MCF 10A (cell line): ENCODE results near the gene PHTF2. TPM values are rescaled to one million over a fixed set of nuclear protein-coding genes. Genes with fewer than 3 reads are reported as not detected.

ENCODE experiments used
- BruUV-seq: library from RNA; stranded (reverse); fragments of 400-500 nt; replicated peaks from 2 replicates; lab custom pipeline; 2021; lab: Mats Ljungman, UMichigan
- CTCF ChIA-PET: fragments of 300-600 bp; sonication (Branson Sonifier 250); formaldehyde crosslinking; extraction: SDS; loops from one replicate; lab custom pipeline; 2021; ENCODE audit warnings: antibody characterized with exemption, inconsistent platforms; lab: Yijun Ruan, JAX
- POLR2A ChIA-PET: fragments of 300-600, 350-650 bp; sonication (Branson Sonifier 250); formaldehyde crosslinking; extraction: SDS; loops from one replicate; lab custom pipeline; 2020; ENCODE audit warnings: antibody characterized with exemption, inconsistent platforms; lab: Yijun Ruan, JAX
- DNase-seq: peaks from one replicate; pipeline ENCODE4 v3.0.0-alpha.2; 2018; ENCODE audit not compliant: unreplicated experiment
- H3K27ac Mint-ChIP-seq: one replicate; pipeline ENCODE4 v1.8.0; 2022; ENCODE audit warnings: mild to moderate bottlenecking, low read depth, mixed read lengths; ENCODE audit not compliant: unreplicated experiment
- H3K27me3 Mint-ChIP-seq: one replicate; pipeline ENCODE4 v1.8.0; 2022; ENCODE audit warnings: mixed read lengths; ENCODE audit not compliant: insufficient read depth, unreplicated experiment
- H3K36me3 Mint-ChIP-seq: one replicate; pipeline ENCODE4 v1.8.0; 2022; ENCODE audit warnings: mild to moderate bottlenecking, moderate library complexity, mixed read lengths; ENCODE audit not compliant: insufficient read depth, unreplicated experiment
- H3K4me1 Mint-ChIP-seq: one replicate; pipeline ENCODE4 v1.8.0; 2022; ENCODE audit warnings: mixed read lengths; ENCODE audit not compliant: insufficient read depth, unreplicated experiment
- H3K4me3 Mint-ChIP-seq: one replicate; pipeline ENCODE4 v1.8.0; 2022; ENCODE audit warnings: mild to moderate bottlenecking, moderate library complexity, mixed read lengths; ENCODE audit not compliant: unreplicated experiment
- H3K9me3 Mint-ChIP-seq: one replicate; pipeline ENCODE4 v1.8.0; 2022; ENCODE audit warnings: mixed read lengths; ENCODE audit not compliant: unreplicated experiment
- CTCF ChIP-seq: fragments of 200-600 bp; IDR thresholded peaks from one replicate; pipeline ENCODE4 v1.8.0; 2022; ENCODE audit warnings: antibody characterized with exemption, mild to moderate bottlenecking; ENCODE audit not compliant: unreplicated experiment
- intact Hi-C: fragments of 100-400 bp; cut with micrococcal nuclease; formaldehyde crosslinking; loops from 2 replicates; pipeline ENCODE4 v1.14.1; 2022
- total RNA-seq: library from RNA; stranded (reverse); gene quantifications from 2 replicates; pipeline ENCODE4 v1.2.3, GENCODE V29; 2022

The PHTF2 gene
- total RNA-seq, 1 experiment from 2014 or later: 16.0 TPM

GRCh38 chr7:77771901-77772300 is 26.7 kb upstream of the PHTF2 start:
- TF ChIP-seq CTCF: no peak
- Mint-ChIP-seq H3K9me3 (peaks cover 10% of the 10 kb centered on the region), H3K27ac (no peak overlapping the region), H3K36me3 (peaks cover 41% of the 10 kb centered on the region), H3K27me3 (no peaks in the 10 kb centered on the region), H3K4me3 (no peak overlapping the region), H3K4me1 (no peaks in the 10 kb centered on the region)
- BruUV-seq: no TSS peak
- intact Hi-C loops: no loop called here
- POLR2A ChIA-PET: interaction anchor here (1.0 kb wide), 2 partner anchors 12 to 81 kb away, joined by 3 to 4 read pairs; no protein-coding TSS in a partner anchor
- DNase-seq: no peak
- CTCF ChIA-PET: interaction anchor here (1.3 to 2.6 kb wide), 2 partner anchors 12 to 120 kb away, joined by 5 to 10 read pairs; no protein-coding TSS in a partner anchor

- Mint-ChIP-seq H3K27ac (no peak overlapping the region), H3K9me3 (peaks cover 13% of the 10 kb centered on the region), H3K4me1 (no peaks in the 10 kb centered on the region), H3K4me3 (no peak overlapping the region), H3K27me3 (no peaks in the 10 kb centered on the region), H3K36me3 (peaks cover 35% of the 10 kb centered on the region)
- intact Hi-C loops: no loop called here
- no peak for TF ChIP-seq CTCF
- ChIA-PET POLR2A (interaction anchor here (0.8 to 1.7 kb wide), 2 partner anchors 10 to 20 kb away, joined by 3 to 4 read pairs; no protein-coding TSS in a partner anchor), CTCF (interaction anchor here (0.8 to 1.5 kb wide), 3 partner anchors 15 to 128 kb away, joined by 3 to 9 read pairs (median 4); no protein-coding TSS in a partner anchor)
- BruUV-seq: no TSS peak
- no peak for DNase-seq
These were observed 20.0 kb upstream of the PHTF2 start for GRCh38 chr7:77778535-77778934.

GRCh38 chr7:77782383-77782782 is 16.2 kb upstream of the PHTF2 start:
- DNase-seq: no peak
- BruUV-seq: no TSS peak
- CTCF ChIA-PET: interaction anchor here (1.0 to 1.5 kb wide), 2 partner anchors 16 to 131 kb away, joined by 3 to 4 read pairs; partner anchors contain the start of genes PHTF2 and TMEM60
- Mint-ChIP-seq H3K4me3 (no peak overlapping the region), H3K9me3 (no peaks in the 10 kb centered on the region), H3K27me3 (no peaks in the 10 kb centered on the region), H3K36me3 (peaks cover 24% of the 10 kb centered on the region), H3K4me1 (no peaks in the 10 kb centered on the region), H3K27ac (no peak overlapping the region)
- TF ChIP-seq CTCF: no peak
- POLR2A ChIA-PET: interaction anchor here (1.2 kb wide), 1 partner anchor 16 kb away, joined by 4 read pairs; the partner anchor contains the start of gene PHTF2
- intact Hi-C loops: no loop called here

GRCh38 chr7:77783111-77783510 is 15.5 kb upstream of the PHTF2 start:
- Mint-ChIP-seq H3K27ac (no peak overlapping the region), H3K36me3 (peaks cover 24% of the 10 kb centered on the region), H3K4me3 (no peak overlapping the region), H3K27me3 (no peaks in the 10 kb centered on the region), H3K4me1 (no peaks in the 10 kb centered on the region), H3K9me3 (no peaks in the 10 kb centered on the region)
- POLR2A ChIA-PET: interaction anchor here (0.7 to 1.2 kb wide), 3 partner anchors 13 to 83 kb away, joined by 3 to 4 read pairs (median 4); partner anchors contain the start of gene PHTF2
- no TSS peak for BruUV-seq
- intact Hi-C loops: no loop called here
- CTCF ChIA-PET: interaction anchor here (1.0 to 1.5 kb wide), 2 partner anchors 15 to 131 kb away, joined by 3 to 4 read pairs; partner anchors contain the start of genes PHTF2 and TMEM60
- TF ChIP-seq CTCF: no peak
- no peak for DNase-seq
